Spleen (tissue), 11 donors: ENCODE data around the gene RUSC2. TPM values are rescaled to one million over a fixed set of nuclear protein-coding genes. Genes with fewer than 3 reads are reported as not detected.
"Not testable (repeated sequence)": the region's sequence is repeated elsewhere in the genome, so short reads cannot be mapped to it uniquely, and the experiment has no call there.

Source experiments
- DNase-seq: peaks from one replicate; pipeline ENCODE4 v3.0.0-alpha.2; 2020
- H3K27ac ChIP-seq, 8 donors: fragments of 200-600 bp; sonication (generic) in 7 of 8; 1 replicate in 4 of 8; 2 replicates in 4 of 8; pipeline versions ENCODE4 v1.5.0 to v1.8.0; 2016 to 2021; ENCODE audit warnings: inconsistent platforms in 4 of 8, mild to moderate bottlenecking in 4 of 8, moderate library complexity in 1 of 8
- H3K27me3 ChIP-seq, 7 donors: fragments of 200-600 bp; sonication (generic) in 6 of 7; replicated peaks in 1 of 7; 1 replicate in 4 of 7; 2 replicates in 3 of 7; pipeline versions ENCODE4 v1.5.0 to v1.8.0; 2016 to 2021; ENCODE audit warnings: inconsistent platforms in 3 of 7, mild to moderate bottlenecking in 1 of 7
- H3K36me3 ChIP-seq, 6 donors: fragments of 200-600 bp; sonication (generic) in 5 of 6; 1 replicate in 4 of 6; 2 replicates in 2 of 6; pipeline versions ENCODE4 v1.5.0 to v1.8.0; 2016 to 2021; ENCODE audit warnings: inconsistent platforms in 2 of 6
- H3K4me1 ChIP-seq, 6 donors: fragments of 200-600 bp; sonication (generic) in 5 of 6; 1 replicate in 3 of 6; 2 replicates in 3 of 6; pipeline versions ENCODE4 v1.5.0 to v1.8.0; 2016 to 2021; ENCODE audit warnings: inconsistent platforms in 3 of 6
- H3K4me3 ChIP-seq, 8 donors: fragments of 200-600 bp; sonication (generic) in 7 of 8; 1 replicate in 4 of 8; 2 replicates in 4 of 8; pipeline versions ENCODE4 v1.5.0 to v1.8.0; 2016 to 2021; ENCODE audit warnings: inconsistent platforms in 4 of 8, mild to moderate bottlenecking in 4 of 8, moderate library complexity in 2 of 8
- H3K9me3 ChIP-seq, 8 donors: fragments of 200-600 bp; sonication (generic) in 7 of 8; 1 replicate in 4 of 8; 2 replicates in 4 of 8; pipeline versions ENCODE4 v1.5.0 to v1.8.0; 2016 to 2021; ENCODE audit warnings: inconsistent platforms in 4 of 8
- POLR2A ChIP-seq, 3 donors: fragments of 450-650 bp; IDR thresholded peaks; one replicate each; pipeline ENCODE4 v1.5.1; 2017; ENCODE audit warnings: antibody characterized with exemption in 3 of 3, mild to moderate bottlenecking in 1 of 3
- POLR2AphosphoS5 ChIP-seq, 3 donors: sonication (generic); formaldehyde crosslinking; IDR thresholded peaks; one replicate each; pipeline ENCODE4 v1.5.1; 2017; ENCODE audit warnings: antibody characterized with exemption in 3 of 3
- WGBS, 5 donors: extraction: QIAGEN DNeasy Blood & Tissue Kit in 3 of 5; methylation state at CpG; one replicate each; pipeline versions ENCODE4 v1.1.5 to v1.1.7; 2013 to 2018; 5-methylcytosine and 5-hydroxymethylcytosine counted together
- intact Hi-C: fragments of 100-400 bp; cut with DNase I; formaldehyde crosslinking; loops from one replicate; pipeline ENCODE4 v1.15.0; 2023; ENCODE audit warnings: low total_unique reads
- polyA plus RNA-seq, 3 donors: library from polyadenylated mRNA; stranded (reverse); fragments of 200-250 nt; gene quantifications; one replicate each; pipeline ENCODE4 v1.2.1, GENCODE V29; 2013
- total RNA-seq, 7 donors: library from RNA; depleted of rRNA in 3 of 7; stranded (reverse); fragments of >200 nt in 3 of 7; fragmentation: NEBNext Ultra II Directional in 4 of 7; extraction: Animal tissue kit (Norgen Biotek cat#: 25700) in 4 of 7; gene quantifications; one replicate each; pipeline versions ENCODE4 v1.1.0 to v1.2.1, GENCODE V29; 2016 to 2021
- TF ChIP-seq, protein P1 (sequence below), 11 experiments: fragments of 200-600 bp in 7 of 11; fragments of 450-650 bp in 4 of 11; sonication (generic) in 4 of 11; IDR thresholded peaks in 8 of 11; conservative IDR thresholded peaks in 3 of 11; 1 replicate in 7 of 11; 2 replicates in 4 of 11; pipeline versions ENCODE4 v1.4.0 to v1.8.0; 2016 to 2021; ENCODE audit warnings: antibody characterized with exemption in 11 of 11, inconsistent platforms in 4 of 11, mild to moderate bottlenecking in 1 of 11
- donor health status: healthy with polysubstance abuse.
- donor health status: DM: no; HTN: no; CAD: no; lungs with moderate emphysema.
- donor health status: DM: no; HTN: no; CAD: no.
- donor health status: Bipolar disorder and iron deficiency.
- donor health status: healthy.
- donor health status: DM: no; HTN: no; CAD: no.
- donor health status: DM: yes; HTN: yes; CAD: no.

Gene RUSC2
- total and polyA plus RNA-seq, 10 donors = 2.5 to 41.9 (median 14.7) TPM

DNA sequence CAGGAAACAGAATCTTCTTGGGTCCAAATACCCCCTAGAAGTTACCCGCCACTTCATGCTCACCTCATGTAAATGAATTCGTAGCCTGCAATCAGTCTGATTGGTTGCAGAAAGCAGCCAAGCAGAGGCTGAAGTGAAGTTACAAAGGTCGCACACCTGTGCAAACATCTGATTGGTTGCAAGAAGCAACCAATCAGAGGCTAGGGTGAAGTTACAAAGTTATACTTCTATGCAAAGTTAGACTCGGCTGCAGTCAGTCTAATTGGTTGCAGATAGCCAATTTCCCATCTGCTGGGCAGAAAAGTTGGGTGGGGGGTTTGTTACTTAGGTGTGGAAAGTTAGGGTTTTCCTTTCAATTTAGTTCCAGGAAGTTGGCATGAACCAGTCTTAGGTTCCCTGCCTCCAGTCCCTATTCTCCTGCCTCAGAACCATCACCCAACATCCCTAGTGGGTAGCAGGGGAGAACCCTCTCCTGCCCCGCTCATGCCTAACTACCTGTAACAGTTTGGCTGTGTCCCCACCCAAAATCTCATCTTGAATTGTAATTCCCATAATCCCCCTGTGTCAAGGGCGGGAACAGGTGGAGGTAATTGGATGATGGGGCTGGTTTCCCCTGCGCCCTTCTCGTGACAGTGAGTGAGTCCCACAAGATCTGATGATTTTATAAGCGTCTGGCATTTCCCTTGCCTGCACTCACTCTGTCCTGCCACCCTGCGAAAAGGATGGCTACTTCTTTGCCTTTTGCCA lies 1.2 kb upstream of the RUSC2 start:
- intact Hi-C loops = no loop called here
- TF ChIP-seq POLR2A (IDR thresholded peaks at IDR 0.05) = no peak
- TF ChIP-seq, protein P1, sequence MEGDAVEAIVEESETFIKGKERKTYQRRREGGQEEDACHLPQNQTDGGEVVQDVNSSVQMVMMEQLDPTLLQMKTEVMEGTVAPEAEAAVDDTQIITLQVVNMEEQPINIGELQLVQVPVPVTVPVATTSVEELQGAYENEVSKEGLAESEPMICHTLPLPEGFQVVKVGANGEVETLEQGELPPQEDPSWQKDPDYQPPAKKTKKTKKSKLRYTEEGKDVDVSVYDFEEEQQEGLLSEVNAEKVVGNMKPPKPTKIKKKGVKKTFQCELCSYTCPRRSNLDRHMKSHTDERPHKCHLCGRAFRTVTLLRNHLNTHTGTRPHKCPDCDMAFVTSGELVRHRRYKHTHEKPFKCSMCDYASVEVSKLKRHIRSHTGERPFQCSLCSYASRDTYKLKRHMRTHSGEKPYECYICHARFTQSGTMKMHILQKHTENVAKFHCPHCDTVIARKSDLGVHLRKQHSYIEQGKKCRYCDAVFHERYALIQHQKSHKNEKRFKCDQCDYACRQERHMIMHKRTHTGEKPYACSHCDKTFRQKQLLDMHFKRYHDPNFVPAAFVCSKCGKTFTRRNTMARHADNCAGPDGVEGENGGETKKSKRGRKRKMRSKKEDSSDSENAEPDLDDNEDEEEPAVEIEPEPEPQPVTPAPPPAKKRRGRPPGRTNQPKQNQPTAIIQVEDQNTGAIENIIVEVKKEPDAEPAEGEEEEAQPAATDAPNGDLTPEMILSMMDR (IDR thresholded peaks at IDR 0.05 in 8 of 11, conservative IDR thresholded peaks at IDR 0.05 in 3 of 11) = no peak
- WGBS, 5 donors = 76 to 89% (median 87%) methylated on average over 10 of the region's 10 CpGs
- H3K4me3 ChIP-seq = peak overlapping the region in 3 of 8 donors; percentile 59 to 85 (median 62)
- peaks cover 0 to 54% (median 32%) of the 10 kb centered on the region in 6 donors for H3K4me1 ChIP-seq
- peaks cover 0 to 31% (median 9%) of the 10 kb centered on the region in 7 donors for H3K27me3 ChIP-seq
- H3K9me3 ChIP-seq = peaks cover 0 to 7% (median 0%) of the 10 kb centered on the region in 8 donors
- peak overlapping the region; percentile 63 to 90 (median 88) for H3K27ac ChIP-seq
- no peaks in the 10 kb centered on the region for H3K36me3 ChIP-seq
- DNase-seq = no peak

- Histone ChIP-seq H3K36me3 (no peaks in the 10 kb centered on the region), H3K4me3 (peak overlapping the region; percentile 51 to 85 (median 62)), H3K4me1 (peaks cover 0 to 54% (median 32%) of the 10 kb centered on the region in 6 donors), H3K27me3 (peaks cover 0 to 31% (median 9%) of the 10 kb centered on the region in 7 donors), H3K27ac (peak overlapping the region; percentile 63 to 90 (median 88)), H3K9me3 (peaks cover 0 to 7% (median 0%) of the 10 kb centered on the region in 8 donors)
- no peak for TF ChIP-seq POLR2A (IDR thresholded peaks at IDR 0.05)
- TF ChIP-seq, protein P1 (IDR thresholded peaks at IDR 0.05 in 8 of 11, conservative IDR thresholded peaks at IDR 0.05 in 3 of 11) = no peak
- TF ChIP-seq POLR2AphosphoS5 (IDR thresholded peaks at IDR 0.05) = no peak
- WGBS, 5 donors = 15 to 24% (median 18%) methylated on average over 37 to 44 of the region's 44 CpGs
- intact Hi-C loops = loop anchor here (10.0 kb wide), 1 partner anchor 64 kb away; no protein-coding TSS in a partner anchor
- peak; percentile 82 for DNase-seq
Measured at GRCh38 chr9:35490155-35490909, 421 bp downstream of the RUSC2 start.

- WGBS, 5 donors = 67 to 83% (median 72%) methylated on average over 12 of the region's 12 CpGs
- TF ChIP-seq, protein P1 (IDR thresholded peaks at IDR 0.05 in 8 of 11, conservative IDR thresholded peaks at IDR 0.05 in 3 of 11) = no peak
- TF ChIP-seq POLR2AphosphoS5 (IDR thresholded peaks at IDR 0.05) (no peak), POLR2A (IDR thresholded peaks at IDR 0.05) (no peak)
- H3K4me3 ChIP-seq = peak overlapping the region; percentile 51 to 85 (median 62)
- H3K4me1 ChIP-seq = peaks cover 0 to 59% (median 32%) of the 10 kb centered on the region in 6 donors
- no peaks in the 10 kb centered on the region for H3K36me3 ChIP-seq
- intact Hi-C loops = loop anchor here (10.0 kb wide), 1 partner anchor 64 kb away; no protein-coding TSS in a partner anchor
- peaks cover 0 to 31% (median 9%) of the 10 kb centered on the region in 7 donors for H3K27me3 ChIP-seq
- peaks cover 0 to 7% (median 0%) of the 10 kb centered on the region in 8 donors for H3K9me3 ChIP-seq
- DNase-seq = no peak
- H3K27ac ChIP-seq = peak overlapping the region; percentile 63 to 90 (median 88)
Measured at GRCh38 chr9:35490910-35491465, 1.1 kb downstream of the RUSC2 start.

GRCh38 chr9:35493119-35493518 lies 3.2 kb downstream of the RUSC2 start:
- not testable (repeated sequence) for DNase-seq, H3K36me3 ChIP-seq, H3K9me3 ChIP-seq, H3K4me3 ChIP-seq
- H3K27me3 ChIP-seq = peaks cover 0 to 31% (median 9%) of the 10 kb centered on the region in 7 donors
- intact Hi-C loops = loop anchor here (10.0 kb wide), 1 partner anchor 62 kb away; no protein-coding TSS in a partner anchor
- WGBS, 5 donors = 78 to 89% (median 86%) methylated on average over 1 of the region's 1 CpG
- peak overlapping the region in 2 of 8 donors; percentile 88 to 90 for H3K27ac ChIP-seq
- H3K4me1 ChIP-seq = peaks cover 0 to 54% (median 30%) of the 10 kb centered on the region in 6 donors
